Peyer's patch (tissue), 4 donors: ENCODE data around the gene HOXC11. TPM values are rescaled to one million over a fixed set of nuclear protein-coding genes. Genes with fewer than 3 reads are reported as not detected.

Source experiments
- DNase-seq, 3 donors: peaks; one replicate each; pipeline ENCODE4 v3.0.0-alpha.2; 2017 to 2019
- H3K27ac ChIP-seq, 4 donors: fragments of 200-600 bp; sonication (generic); one replicate each; pipeline ENCODE4 v1.5.1; 2016 to 2019
- H3K27me3 ChIP-seq, 2 donors: fragments of 200-600 bp; sonication (generic); one replicate each; pipeline ENCODE4 v1.5.1; 2019
- H3K36me3 ChIP-seq, 3 donors: fragments of 200-600 bp; sonication (generic); one replicate each; pipeline ENCODE4 v1.5.1; 2016 to 2019
- H3K4me1 ChIP-seq, 4 donors: fragments of 200-600 bp; sonication (generic); one replicate each; pipeline ENCODE4 v1.5.1; 2016 to 2019
- H3K4me3 ChIP-seq, 4 donors: fragments of 200-600 bp; sonication (generic); 1 replicate in 3 of 4; 2 replicates in 1 of 4; pipeline ENCODE4 v1.5.1; 2016 to 2019; ENCODE audit warnings: mild to moderate bottlenecking in 1 of 4
- H3K9me3 ChIP-seq, 4 donors: fragments of 200-600 bp; sonication (generic); one replicate each; pipeline ENCODE4 v1.5.1; 2016 to 2019; ENCODE audit warnings: mild to moderate bottlenecking in 1 of 4
- CTCF ChIP-seq, 6 experiments: fragments of 450-650 bp in 4 of 6; fragments of 200-600 bp in 2 of 6; sonication (generic) in 1 of 6; IDR thresholded peaks; one replicate each; pipeline ENCODE4 v1.5.1; 2017 to 2019; ENCODE audit warnings: antibody characterized with exemption in 6 of 6, mild to moderate bottlenecking in 3 of 6, moderate library complexity in 1 of 6
- POLR2A ChIP-seq, 2 donors: fragments of 450-650 bp; IDR thresholded peaks; one replicate each; pipeline ENCODE4 v1.5.1; 2017; ENCODE audit warnings: antibody characterized with exemption in 2 of 2, mild to moderate bottlenecking in 2 of 2, moderate library complexity in 2 of 2
- total RNA-seq, 4 donors: library from RNA; depleted of rRNA; stranded (reverse); fragments of >200 nt; gene quantifications; one replicate each; pipeline ENCODE4 v1.1.0, GENCODE V29; 2016

HOXC11 gene
- total RNA-seq, 4 donors from 2014 or later = 0.40 to 0.76 (median 0.70) TPM; not detected in 1

- H3K4me3 ChIP-seq = peak within 1 kb of the TSS; percentile 38 to 56 (median 40)
- peak within 1 kb of the TSS; percentile 73 to 83 (median 75) for H3K27ac ChIP-seq
- H3K9me3 ChIP-seq = no peaks in the 10 kb centered on the region
- H3K27me3 ChIP-seq = peaks cover 0 to 49% of the 10 kb centered on the region in 2 donors
- peak in 1 of 3 donors; percentile 48 for DNase-seq
- TF ChIP-seq CTCF (IDR thresholded peaks at IDR 0.05) (no peak), POLR2A (IDR thresholded peaks at IDR 0.05) (no peak)
- H3K36me3 ChIP-seq = no peaks in the 10 kb centered on the region
- peaks cover 2 to 23% (median 8%) of the 10 kb centered on the region in 4 donors for H3K4me1 ChIP-seq
Observed at GRCh38 chr12:54000116-54001114, 27.5 kb downstream of the HOXC11 start, which contains the start of gene HOXC9. Gene HOXC9 (plus strand): TSS chr12:54000161. CDS start chr12:54000189, 28 bp downstream.

GRCh38 chr12:54001283-54002187, 28.6 kb downstream of the HOXC11 start:
- Histone ChIP-seq H3K27ac (peak overlapping the region; percentile 19 to 83 (median 62)), H3K9me3 (no peaks in the 10 kb centered on the region), H3K4me1 (peaks cover 1 to 17% (median 5%) of the 10 kb centered on the region in 4 donors), H3K27me3 (peaks cover 0 to 42% of the 10 kb centered on the region in 2 donors), H3K4me3 (peak overlapping the region in 3 of 4 donors; percentile 39 to 56 (median 42)), H3K36me3 (no peaks in the 10 kb centered on the region)
- no peak for TF ChIP-seq POLR2A (IDR thresholded peaks at IDR 0.05)
- TF ChIP-seq CTCF (IDR thresholded peaks at IDR 0.05) = no peak
- DNase-seq = no peak

- Histone ChIP-seq H3K9me3 (no peaks in the 10 kb centered on the region), H3K27ac (peak overlapping the region in 3 of 4 donors; percentile 0 to 83 (median 52)), H3K4me1 (peaks cover 0 to 25% (median 3%) of the 10 kb centered on the region in 4 donors), H3K4me3 (peak overlapping the region in 1 of 4 donors; percentile 56), H3K27me3 (peaks cover 0 to 42% of the 10 kb centered on the region in 2 donors), H3K36me3 (no peaks in the 10 kb centered on the region)
- DNase-seq = no peak
- TF ChIP-seq POLR2A (IDR thresholded peaks at IDR 0.05) (no peak), CTCF (IDR thresholded peaks at IDR 0.05) (no peak)
Observed at GRCh38 chr12:54002278-54002914, 29.5 kb downstream of the HOXC11 start.

GRCh38 chr12:54002915-54003389, 30.0 kb downstream of the HOXC11 start:
- Histone ChIP-seq H3K36me3 (no peaks in the 10 kb centered on the region), H3K9me3 (no peaks in the 10 kb centered on the region), H3K27ac (peak overlapping the region in 2 of 4 donors; percentile 63 to 83), H3K4me3 (peak overlapping the region in 1 of 4 donors; percentile 56), H3K4me1 (peaks cover 0 to 28% (median 3%) of the 10 kb centered on the region in 4 donors), H3K27me3 (peaks cover 0 to 39% of the 10 kb centered on the region in 2 donors)
- no peak for DNase-seq
- TF ChIP-seq POLR2A (IDR thresholded peaks at IDR 0.05) = no peak
- no peak for TF ChIP-seq CTCF (IDR thresholded peaks at IDR 0.05)
